Measurements from ENCODE around the gene MGAT4A.
"Not testable (repeated sequence)": the region's sequence is repeated elsewhere in the genome, so short reads cannot be mapped to it uniquely, and the experiment has no call there.

MGAT4A gene

DNA sequence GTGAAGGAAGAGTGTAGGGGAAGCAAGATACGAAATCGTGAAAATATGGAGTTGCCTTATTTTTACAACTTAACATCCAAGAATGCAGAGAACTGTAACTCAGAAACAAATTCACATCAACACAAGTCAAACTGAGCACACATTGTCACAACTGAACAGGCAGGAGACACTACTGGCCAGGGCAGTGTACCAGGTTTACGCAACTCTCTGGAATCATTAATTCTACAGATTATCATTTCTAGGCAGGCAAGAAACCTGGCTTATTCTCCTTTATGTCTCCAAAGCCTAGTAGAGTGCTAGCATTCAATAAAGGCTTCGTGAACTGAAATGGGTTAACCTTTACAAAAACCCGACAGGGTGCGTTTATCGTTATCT lies 123.2 kb downstream of the MGAT4A start:
- DNase-seq (ENCODE audit: low read depth, low spot score): no peak

DNA sequence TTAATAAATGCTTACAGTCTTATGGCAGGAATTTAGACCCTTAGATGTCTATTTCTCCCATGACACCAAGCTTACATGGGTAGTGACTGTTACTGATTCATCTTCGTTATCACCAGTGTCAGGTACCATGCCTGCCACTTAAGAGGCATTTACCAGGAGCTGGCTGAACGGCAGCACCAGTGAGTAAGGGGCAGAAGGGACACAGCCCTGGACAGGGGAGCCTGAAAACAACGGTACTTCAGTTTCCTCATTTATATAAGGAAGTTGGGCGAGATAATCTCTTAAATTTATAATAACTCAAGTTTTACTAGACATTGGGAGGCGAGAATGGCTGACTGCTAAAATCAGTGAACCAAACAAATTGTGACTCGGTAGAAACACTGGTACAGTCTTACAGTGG lies 123.8 kb downstream of the MGAT4A start:
- no peak for DNase-seq (ENCODE audit: low read depth, low spot score)

DNA sequence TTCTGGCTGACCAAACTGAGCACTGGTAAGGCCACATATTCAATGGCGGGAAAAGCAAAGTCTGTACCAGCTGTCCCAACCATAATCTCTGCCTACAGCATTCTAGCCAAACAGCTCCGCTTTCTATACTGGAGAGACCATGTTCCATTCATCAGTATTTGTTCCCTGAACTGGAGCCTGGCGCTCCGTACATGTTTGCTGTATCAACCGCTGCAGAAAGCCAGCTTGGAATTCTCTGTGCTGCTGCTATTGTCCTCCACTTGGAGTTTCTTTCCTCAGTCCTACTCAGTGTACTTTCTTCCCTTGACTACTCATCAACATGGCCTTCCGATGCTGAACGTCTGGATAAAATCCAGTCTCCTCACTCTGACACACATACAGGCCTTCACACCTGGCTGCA lies 124.5 kb downstream of the MGAT4A start:
- DNase-seq (ENCODE audit: low read depth, low spot score): no peak

DNA sequence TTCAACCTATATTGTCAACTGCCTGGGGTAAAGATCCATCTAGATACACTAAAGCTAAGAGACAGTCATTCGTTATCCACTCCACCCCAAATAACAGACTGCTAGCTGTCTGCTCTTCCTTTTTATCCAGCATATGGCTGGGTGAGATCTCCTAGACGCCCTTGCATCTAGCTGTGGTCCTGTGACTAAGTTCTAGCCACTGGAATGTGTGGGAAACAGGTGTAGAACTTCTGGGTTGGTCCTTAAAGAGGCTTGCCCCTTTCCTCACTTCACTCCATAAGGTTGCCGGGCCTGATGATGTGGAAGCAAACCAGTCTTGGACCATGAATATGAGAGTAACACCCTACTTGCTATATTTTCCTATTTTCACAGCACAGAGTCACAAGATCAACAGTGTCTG lies 125.9 kb downstream of the MGAT4A start:
- no peak for DNase-seq (ENCODE audit: low read depth, low spot score)

DNA sequence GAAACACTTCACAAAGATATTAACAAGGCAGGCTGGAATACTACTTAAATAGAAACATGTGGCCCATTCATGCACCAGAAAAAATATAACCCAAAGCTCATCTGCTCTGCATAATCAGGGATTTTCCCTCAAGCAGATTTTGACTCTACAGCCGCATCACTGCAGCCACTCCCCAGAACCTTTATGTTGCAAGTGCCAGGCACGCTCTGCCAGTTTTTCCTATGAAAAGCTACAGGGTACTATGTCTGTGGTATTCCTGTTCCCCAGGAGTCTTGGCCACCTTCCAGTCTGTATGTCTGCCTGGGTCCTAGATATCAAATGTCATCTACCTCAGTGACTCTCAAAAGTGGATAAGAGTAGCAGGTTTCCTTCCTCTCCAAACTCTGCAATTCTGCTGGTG lies 126.4 kb downstream of the MGAT4A start:
- DNase-seq (ENCODE audit: low read depth, low spot score): no peak

DNA sequence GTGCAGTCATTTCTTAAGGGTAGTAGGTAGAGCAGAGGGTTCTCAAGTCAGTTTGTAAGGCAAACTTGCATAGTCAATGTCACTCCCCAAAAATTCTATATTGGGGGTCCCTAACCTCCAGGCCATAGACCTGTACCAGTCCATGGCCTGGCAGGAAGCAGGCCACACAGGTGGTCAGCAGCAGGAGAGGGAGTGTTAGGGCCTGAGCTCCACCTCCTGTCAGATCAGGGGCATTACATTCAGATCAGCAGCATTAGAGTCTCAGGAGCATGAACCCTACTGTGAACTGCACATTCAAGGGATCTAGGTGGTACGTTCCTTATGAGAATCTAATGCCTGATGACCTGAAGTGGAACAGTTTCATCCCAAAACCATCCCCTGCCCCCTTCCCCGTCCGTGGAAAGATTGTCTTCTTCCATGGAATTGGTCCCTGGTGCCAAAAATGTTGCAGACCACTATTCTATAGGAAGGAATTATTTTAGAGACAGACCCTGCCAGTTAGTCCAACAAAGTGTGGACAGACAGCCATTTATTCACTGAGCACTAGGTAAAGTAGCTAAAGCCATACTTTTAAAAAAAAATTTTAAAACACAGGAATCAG lies 129.3 kb downstream of the MGAT4A start:
- no peak for DNase-seq (ENCODE audit: low read depth, low spot score)

DNA sequence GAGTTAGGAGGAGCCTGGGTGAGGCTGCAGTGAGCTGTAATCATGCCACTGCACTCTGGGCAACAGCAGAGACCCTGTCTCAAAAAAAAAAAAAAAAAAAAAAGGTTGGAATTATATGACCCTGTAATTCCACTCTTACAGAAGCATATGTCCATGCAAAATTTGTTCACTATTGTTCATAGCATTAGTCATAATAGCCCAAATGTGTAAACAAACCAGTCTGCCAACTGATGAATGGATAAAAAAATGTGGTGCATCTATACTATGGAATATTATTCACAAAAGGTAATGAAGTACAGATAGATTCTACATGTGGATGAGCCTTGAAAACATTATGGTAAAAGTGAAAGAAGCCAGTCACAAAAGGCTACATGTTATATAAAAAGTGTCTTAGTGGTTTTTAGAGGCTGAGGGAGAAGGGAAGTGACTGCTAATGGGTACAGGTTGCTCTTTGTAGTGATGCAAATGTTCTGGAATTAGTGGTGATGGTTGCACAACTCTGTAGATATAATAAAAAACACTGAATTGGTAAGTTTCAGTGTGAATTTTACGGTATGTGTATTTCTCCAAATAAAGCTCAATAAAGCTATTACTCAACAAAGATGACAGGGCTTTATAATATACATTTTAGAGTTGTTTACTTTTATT lies 132.0 kb downstream of the MGAT4A start:
- DNase-seq (ENCODE audit: low read depth, low spot score): no peak

DNA sequence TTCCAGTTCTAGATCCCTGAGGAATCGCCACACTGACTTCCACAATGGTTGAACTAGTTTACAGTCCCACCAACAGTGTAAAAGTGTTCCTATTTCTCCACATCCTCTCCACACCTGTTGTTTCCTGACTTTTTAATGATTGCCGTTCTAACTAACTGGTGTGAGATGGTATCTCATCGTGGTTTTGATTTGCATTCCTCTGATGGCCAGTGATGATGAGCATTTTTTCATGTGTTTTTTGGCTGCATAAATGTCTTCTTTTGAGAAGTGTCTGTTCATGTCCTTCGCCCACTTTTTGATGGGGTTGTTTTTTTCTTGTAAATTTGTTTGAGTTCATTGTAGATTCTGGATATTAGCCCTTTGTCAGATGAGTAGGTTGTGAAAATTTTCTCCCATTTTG lies 136.3 kb downstream of the MGAT4A start:
- not testable (repeated sequence) for DNase-seq (ENCODE audit: low read depth, low spot score)

DNA sequence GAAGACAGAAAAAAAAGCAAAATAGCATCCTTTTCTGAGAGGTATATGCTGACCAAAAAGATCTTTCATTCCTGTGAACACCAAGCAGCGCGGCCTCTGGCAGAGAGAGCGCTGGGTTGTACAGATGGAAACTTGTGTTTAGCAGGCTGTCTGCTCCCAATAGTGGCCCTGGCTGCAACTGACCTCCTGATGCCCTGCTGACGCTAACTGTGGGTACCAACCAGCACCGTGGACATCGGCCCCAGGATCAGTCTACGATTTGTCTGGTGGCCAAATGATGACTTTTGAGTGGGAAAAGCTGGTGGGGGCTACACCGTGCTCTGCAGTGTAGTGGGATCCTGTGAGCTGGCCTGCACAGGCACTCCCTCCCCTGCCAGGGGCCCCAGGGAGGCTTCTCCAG lies 138.4 kb downstream of the MGAT4A start:
- DNase-seq (ENCODE audit: low read depth, low spot score): no peak

DNA sequence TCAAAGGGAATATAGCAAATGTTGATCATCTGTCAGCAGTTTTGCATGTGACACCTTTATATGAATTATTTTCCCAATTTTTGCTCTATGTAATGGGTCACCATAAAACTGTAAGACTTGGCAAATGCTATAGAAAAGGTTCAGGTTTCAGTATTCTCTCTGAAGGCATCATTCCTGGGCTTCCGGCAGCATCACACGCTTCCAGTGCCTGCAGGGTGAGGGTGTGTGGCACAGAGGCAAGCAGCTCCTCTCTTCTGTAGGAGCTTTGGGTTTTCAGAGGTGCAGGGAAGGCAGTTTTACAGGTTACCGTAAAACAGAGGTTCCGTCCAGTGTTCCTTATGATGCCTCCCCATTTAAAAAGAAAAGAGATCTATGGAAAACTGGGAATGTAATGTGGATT lies 141.4 kb downstream of the MGAT4A start:
- DNase-seq (ENCODE audit: low read depth, low spot score): no peak

DNA sequence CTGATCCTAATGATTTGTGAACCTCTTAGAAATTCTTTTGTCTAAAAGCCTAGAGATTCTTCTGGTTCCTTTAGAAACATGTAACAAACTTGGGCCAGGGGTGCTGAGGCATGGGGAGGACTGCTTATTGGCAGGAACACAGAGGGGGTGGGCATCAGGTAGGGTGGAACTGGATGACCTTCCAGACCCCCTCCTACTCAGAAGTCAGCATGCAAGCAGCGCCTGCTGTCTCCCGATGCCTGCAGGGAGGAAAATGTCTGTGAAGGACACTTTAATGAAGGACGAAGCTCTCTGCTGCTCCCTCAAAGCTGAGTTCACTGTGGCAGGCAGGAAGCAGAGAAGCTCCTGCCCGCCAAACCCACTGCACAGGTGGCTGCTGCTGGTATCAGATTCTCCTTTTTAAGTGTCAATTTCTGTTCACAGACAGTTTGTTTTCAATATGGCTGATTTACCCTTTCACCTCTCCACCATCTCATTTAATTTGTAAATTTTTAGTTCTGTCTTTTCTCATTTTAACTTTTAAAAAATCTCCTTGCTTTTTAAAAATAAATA lies 142.0 kb downstream of the MGAT4A start:
- no peak for DNase-seq (ENCODE audit: low read depth, low spot score)

DNA sequence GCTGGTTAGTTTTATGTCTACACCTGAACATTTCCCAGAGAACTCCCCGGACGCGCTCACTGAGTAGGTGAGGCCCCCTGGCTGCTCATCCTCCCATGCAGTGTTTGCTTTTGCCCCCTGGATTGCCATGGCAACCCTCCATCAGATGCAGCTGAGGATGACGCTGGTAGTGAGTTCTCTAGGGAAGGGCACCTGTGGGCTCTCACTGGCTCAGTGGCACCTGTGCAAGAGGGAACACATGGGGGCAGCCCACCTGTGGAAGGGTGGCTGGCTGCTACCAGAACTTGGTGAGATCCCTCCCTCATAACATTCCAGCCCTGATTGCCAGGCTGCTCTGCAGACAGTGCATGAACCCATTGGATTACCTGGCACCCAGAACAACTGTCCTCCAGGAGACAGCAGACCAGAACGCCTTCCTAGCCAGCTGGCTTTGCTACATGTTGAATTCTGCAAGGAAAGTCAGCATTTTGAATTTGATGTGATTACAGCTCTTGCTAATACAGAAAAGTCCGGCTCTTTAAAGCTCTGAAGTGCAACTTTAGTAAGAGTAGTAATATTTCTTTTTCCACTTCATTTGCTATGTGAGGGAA lies 144.3 kb downstream of the MGAT4A start:
- no peak for DNase-seq (ENCODE audit: low read depth, low spot score)

DNA sequence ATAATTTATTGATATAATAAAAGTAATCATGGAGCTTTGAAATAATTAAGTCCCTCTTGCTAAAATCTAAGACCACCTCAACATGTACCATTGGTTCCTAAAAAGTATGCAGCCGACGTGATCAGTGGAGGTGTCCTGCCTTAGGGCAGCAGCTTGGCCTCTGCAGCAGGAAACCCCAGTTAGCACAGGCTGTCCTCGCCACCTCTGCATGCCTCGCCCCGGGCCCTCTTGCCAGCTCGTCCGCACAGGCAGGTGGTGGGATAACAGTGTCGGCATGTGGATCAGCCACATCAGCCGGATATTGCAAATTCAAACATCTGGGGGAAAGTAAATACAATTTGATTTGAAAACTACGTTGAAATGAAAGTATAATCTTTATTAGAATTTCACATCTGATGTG lies 145.5 kb downstream of the MGAT4A start:
- DNase-seq (ENCODE audit: low read depth, low spot score): no peak

DNA sequence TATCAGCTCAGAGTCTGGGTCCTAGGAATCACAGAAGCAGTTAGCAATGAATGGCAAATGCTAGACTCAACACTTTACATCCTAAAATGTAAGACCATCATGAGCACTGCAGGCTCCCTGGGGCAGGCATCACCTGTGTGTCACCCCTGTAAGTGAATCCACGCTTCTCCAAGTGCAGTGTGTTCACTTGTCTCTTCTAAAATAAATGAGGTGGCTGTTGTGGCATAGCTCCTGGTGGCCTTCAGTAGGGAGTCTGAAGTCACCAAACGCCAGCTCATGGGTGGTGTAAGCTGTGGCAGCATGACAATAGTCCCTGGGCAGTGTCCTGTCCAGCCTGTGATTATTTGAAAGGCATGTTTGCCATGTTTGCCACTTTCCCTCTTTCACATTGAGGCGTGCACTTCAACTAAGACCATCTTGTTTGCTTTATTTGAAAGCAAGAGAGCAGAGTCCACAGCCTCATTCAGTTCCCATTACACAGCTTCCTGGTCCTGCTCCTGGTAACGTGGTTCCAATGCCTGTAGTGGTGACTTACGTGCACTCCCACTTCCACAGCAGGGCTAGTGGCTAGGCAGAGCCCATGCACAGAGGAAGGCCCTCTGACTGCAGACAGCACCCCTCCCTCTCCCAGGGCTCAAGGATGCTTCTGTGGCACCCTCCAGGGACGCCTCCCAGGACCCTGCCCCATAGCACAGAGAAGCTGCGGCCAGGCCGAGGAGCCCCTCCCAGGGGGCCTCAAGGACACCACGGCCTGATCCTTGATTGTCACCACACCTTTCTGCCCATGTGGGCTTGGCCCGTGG lies 146.9 kb downstream of the MGAT4A start:
- no peak for DNase-seq (ENCODE audit: low read depth, low spot score)

DNA sequence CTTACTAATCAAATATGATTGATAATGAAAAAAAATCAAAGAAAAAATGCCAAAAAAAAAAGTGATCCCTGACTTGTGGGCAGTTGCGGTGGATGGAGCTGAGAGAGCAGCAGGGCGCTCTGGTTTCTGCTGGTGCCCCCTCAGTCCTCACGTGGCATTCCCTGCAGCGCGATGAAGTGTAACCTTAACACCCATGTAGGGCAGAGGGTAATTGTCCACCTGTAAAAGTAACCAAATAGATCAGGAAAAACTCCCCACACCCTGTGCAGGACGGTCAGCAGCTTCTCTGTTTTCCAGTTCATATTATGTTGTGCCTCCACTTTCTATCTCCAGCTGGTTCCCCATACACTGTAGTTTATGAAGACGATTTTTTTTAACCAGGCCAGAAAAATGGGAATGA lies 147.7 kb downstream of the MGAT4A start:
- DNase-seq (ENCODE audit: low read depth, low spot score): no peak

DNA sequence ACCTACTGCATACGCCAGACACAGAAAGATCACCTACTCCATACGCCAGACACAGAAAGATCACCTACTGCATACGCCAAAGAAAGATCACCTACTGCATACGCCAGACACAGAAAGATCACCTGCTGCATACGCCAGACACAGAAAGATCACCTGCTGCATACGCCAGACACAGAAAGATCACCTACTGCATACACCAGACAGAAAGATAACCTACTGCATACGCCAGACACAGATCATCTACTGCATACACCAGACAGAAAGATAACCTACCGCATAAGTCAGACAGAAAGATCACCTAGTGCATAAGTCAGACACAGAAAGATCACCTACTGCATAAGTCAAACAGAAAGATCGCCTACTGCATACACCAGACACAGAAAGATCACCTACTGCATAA lies 148.4 kb downstream of the MGAT4A start:
- no peak for DNase-seq (ENCODE audit: low read depth, low spot score)

DNA sequence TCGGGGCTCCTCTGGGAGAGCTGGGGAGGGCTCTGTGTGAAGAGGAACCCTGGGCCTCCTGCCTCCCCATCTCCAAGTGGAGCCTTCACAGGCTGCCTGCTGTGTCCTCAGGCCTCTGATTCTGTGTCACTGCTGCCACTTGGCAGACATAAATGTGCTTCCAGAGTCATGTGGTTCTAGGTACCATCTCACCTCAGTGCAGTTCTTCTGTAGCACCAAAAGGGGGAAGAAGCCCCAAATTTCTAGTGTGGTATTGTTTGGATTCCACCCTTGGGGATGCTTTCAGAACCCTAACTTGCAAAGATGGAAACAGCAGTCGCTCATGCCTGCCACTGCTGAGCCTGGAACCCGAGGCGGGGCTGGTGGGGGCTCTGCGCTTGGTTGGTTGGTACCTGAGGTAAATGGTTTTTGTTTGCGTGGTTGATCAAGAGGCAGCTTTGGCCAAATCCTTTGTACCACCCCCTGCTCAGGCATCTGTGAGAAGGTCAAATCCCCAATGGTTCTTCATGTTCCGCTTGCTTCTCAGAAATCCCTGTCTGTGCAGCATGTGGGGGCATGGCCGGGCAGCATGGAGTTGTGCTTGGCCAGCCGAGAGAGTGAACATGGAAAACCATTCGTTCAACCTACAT lies 150.2 kb downstream of the MGAT4A start:
- no peak for DNase-seq (ENCODE audit: low read depth, low spot score)

DNA sequence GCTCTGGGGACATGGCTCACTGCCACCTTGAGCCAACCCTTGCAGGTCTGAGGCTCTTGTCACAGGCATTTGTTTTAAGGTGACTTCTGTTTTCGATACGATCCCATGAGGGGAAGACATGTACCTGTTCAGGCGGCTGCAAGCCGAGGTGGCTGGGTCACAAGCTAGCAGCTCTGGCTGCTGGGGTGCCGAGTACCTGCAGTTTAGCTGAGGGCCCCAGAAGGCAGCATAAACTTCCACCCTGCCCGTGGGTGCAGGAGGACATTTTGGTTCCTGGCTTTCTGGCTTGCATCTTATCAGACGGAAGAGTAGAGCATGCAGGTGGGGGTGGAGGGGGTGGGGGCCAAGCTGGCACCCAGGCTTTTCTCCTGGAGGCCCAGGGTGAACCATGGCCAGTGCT lies 151.0 kb downstream of the MGAT4A start:
- DNase-seq (ENCODE audit: low read depth, low spot score): no peak

DNA sequence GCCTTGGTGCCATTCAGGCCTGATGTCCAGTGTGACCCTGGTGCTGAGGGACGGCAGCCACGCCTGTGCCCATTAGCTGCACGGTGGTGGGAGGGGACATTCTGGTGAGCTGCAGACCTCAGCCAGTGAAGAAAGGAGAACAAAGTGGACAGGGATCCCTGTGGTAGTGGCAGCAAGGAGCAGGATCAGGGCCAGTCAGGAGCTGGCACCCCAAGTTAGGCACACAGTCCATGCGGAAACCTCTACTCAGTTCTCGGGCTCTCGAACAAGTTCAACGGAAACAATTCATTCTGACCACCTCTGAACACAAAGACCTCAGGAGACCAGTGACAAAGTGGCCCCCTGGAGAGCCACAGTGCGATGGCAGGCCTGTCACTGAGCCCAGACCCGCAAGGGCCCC lies 152.7 kb downstream of the MGAT4A start:
- no peak for DNase-seq (ENCODE audit: low read depth, low spot score)

DNA sequence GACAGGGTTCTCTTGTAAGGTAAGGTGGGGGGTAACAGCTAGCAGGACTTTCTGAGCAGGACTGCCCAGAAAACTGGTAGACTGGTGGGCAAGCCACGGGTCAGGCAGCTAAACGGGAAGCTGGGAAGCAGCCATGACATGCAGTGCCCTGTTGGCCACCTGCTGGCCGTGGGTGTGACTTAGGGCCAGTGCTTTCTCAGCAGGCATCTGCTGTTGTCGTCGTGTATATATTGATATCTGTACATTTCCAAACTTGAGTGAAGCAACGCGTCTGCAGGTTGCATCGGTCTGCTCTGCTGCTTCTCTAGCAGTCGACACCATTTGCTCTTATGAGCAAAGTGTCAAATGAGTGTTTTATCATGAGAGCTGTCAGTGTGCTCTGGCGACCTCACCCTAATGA lies 153.6 kb downstream of the MGAT4A start:
- DNase-seq (ENCODE audit: low read depth, low spot score): no peak

DNA sequence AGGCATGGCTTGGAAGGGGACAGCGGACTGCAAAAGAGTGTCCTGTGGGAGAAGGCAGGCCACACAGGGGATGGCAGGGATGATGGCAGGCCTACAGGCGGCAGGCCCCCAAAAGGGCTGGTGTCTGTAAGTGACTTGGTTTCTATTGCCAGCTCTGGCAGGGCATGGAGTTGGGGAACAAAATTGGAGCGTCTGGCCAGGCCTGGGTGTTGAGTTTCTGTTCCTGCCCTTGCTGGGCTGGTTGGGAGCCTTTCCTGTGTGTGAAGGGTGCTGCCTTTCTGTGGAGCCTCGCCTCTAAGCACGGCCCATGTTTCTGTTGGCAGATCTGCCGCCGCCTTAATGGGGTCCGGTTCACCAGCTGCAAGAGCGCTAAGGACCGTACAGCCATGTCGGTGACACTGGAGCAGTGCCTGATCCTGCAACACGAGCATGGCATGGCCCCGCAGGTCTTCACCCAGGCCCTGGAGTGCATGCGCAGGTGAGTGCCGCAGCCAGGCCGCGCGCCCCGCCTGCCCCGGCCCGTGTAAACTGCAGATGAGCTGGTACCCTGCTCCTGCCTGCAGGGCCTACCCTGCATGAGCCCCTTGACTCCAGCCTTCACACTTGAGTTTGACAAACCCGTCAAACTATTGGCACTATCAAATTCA lies 154.1 kb downstream of the MGAT4A start:
- no peak for DNase-seq (ENCODE audit: low read depth, low spot score)

DNA sequence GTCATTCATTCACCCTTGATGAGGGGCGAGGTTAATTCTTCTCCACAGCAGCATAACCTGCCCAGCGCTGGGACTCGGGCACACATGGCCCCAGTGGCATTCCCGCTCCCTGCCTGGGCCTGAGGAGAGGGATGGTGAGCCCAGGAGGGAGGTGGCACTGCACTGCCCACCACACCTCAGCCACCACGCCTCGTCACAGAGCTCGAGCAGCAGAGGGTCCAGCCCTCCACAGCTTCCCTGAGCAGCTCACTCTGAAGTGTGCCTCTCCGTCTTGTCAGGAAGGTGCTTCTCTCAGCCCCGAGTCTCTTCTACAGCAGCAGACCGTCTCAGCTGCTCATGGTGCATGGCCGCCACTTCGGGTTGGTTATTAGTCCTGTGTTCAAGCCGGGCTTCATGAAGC lies 157.5 kb downstream of the MGAT4A start:
- DNase-seq (ENCODE audit: low read depth, low spot score): no peak

All from activated CD4-positive, CD25-positive, alpha-beta regulatory T cell treated with anti-CD3 and anti-CD28 coated beads, Interleukin-2, amount 50 U/mL, for 16 hours (primary cell).